Articular chondrocyte of knee joint (primary cell): ENCODE measurements around the gene TNNC2. TPM values are rescaled to one million over a fixed set of nuclear protein-coding genes. Genes with fewer than 3 reads are reported as not detected.

Experiments used
- small RNA-seq: library from RNA; depleted of rRNA; stranded (forward); fragments of <200 nt; gene quantifications from one replicate; pipeline ENCODE3, GENCODE V24; 2012
- total RNA-seq: library from RNA; depleted of rRNA; stranded (reverse); fragments of >200 nt; gene quantifications from 2 replicates; pipeline ENCODE4 v1.2.3, GENCODE V29; 2012

TNNC2 gene
- total RNA-seq = 0.39 and 1.4 TPM in 2 replicates

GRCh38 chr20:45827030-45827652, at the start of gene TNNC2:
Gene TNNC2, minus strand, starts transcription at chr20:45827312. Its CDS starts 64 bp downstream, at chr20:45827248.

DNA sequence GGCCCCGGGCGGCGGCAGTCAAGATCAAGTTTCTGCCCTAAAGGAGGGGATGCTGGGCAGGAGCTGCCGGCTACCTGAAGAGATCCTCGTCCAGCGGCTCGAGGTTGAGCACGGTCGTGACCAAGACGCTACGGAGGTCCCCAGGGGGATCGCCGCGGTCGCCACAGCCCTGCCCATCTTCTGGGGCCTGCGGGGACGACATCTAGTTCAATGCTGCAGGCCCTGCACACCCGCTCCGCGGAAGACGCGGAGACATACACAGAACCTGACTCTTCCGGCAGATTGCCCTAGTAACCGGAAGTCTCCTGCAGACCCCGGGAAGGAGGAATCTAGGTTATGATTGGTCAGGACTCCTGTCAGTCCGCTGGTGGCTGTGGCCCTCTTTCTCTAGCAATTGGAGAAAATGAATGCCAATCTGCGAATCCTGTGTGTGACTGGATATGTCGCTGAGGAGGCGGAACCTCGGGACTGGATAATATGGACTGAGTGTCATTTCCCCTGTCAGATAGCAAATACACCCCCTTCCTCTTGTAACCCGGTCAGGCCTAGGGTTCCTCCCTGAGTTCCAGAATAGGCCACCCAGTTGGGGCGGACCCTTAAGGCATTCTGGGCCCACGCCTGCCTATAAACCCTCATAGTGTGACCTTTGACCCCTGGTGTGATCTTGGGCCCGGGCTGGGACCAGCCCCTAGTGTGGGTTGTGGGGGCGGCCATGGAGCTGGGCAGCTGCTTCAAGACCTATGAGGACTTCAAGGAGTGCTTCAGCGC, 30.2 kb upstream of the TNNC2 start, which contains the start of the genes ACOT8 and ZSWIM3:
ACOT8 (minus strand) TSS at position 279 of the 768 bp plus-strand sequence; CDS start at position 202, 77 bp downstream.
ZSWIM3 (plus strand) TSS at position 501 of the 768 bp plus-strand sequence; CDS start at position 713, 212 bp downstream.

GRCh38 chr20:45833030-45833882, 6.1 kb upstream of the TNNC2 start, which contains the start of gene SNX21:
Gene SNX21, plus strand, starts transcription at chr20:45833799. Its CDS starts 121 bp downstream, at chr20:45833920.

GRCh38 chr20:45812157-45813005, 14.7 kb downstream of the TNNC2 start, which contains the start of gene UBE2C:
Gene UBE2C, plus strand, starts transcription at chr20:45812644. Its CDS starts 52 bp downstream, at chr20:45812696.

Small RNA genes lying within 50 kb of the gene (small RNA-seq; reads per million reads assigned to genes)
- gene RNU6ATAC38P = not detected

Other genes starting within 250 kb of the TNNC2 start
- not detected in 2 replicates for gene WFDC8, start 248.0 kb downstream of the TNNC2 start, total RNA-seq
- gene WFDC10A, start 197.6 kb downstream of the TNNC2 start, total RNA-seq = not detected in 2 replicates
- not detected in 2 replicates for gene WFDC9, start 196.0 kb downstream of the TNNC2 start, total RNA-seq
- not detected in 2 replicates for gene WFDC11, start 157.1 kb downstream of the TNNC2 start, total RNA-seq
- gene WFDC13, start 125.3 kb downstream of the TNNC2 start, total RNA-seq = not detected in 2 replicates
- gene WFDC10B, start 122.3 kb downstream of the TNNC2 start, total RNA-seq = not detected in 2 replicates
- not detected in 2 replicates for gene SPINT4, start 105.0 kb downstream of the TNNC2 start, total RNA-seq
- 0.76 and 1.4 TPM in 2 replicates for gene WFDC3, start 35.4 kb downstream of the TNNC2 start, total RNA-seq
- 20.6 and 22.6 TPM in 2 replicates for gene DNTTIP1, start 35.4 kb downstream of the TNNC2 start, total RNA-seq
- 17.1 and 17.3 TPM in 2 replicates for gene UBE2C, start 14.7 kb downstream of the TNNC2 start, total RNA-seq
- gene SNX21, start 6.5 kb upstream of the TNNC2 start, total RNA-seq = 105 TPM in 2 replicates
- gene ACOT8, start 30.1 kb upstream of the TNNC2 start, total RNA-seq = 25.4 and 25.5 TPM in 2 replicates
- gene ZSWIM3, start 30.3 kb upstream of the TNNC2 start, total RNA-seq = 7.2 and 9.6 TPM in 2 replicates
- gene ZSWIM1, start 53.9 kb upstream of the TNNC2 start, total RNA-seq = 8.4 and 9.6 TPM in 2 replicates
- 0.76 and 1.6 TPM in 2 replicates for gene SPATA25, start 60.3 kb upstream of the TNNC2 start, total RNA-seq
- 2.7 and 4.8 TPM in 2 replicates for gene NEURL2, start 63.9 kb upstream of the TNNC2 start, total RNA-seq
- 116 and 145 TPM in 2 replicates for gene CTSA, start 64.0 kb upstream of the TNNC2 start, total RNA-seq
- 17.5 and 18.3 TPM in 2 replicates for gene PLTP, start 84.8 kb upstream of the TNNC2 start, total RNA-seq
- 11.6 and 14.0 TPM in 2 replicates for gene PCIF1, start 107.4 kb upstream of the TNNC2 start, total RNA-seq
- gene ZNF335, start 144.9 kb upstream of the TNNC2 start, total RNA-seq = 19.5 and 20.2 TPM in 2 replicates
- gene MMP9, start 181.6 kb upstream of the TNNC2 start, total RNA-seq = under 0.01 and 0.52 TPM in 2 replicates
- gene SLC12A5, start 201.9 kb upstream of the TNNC2 start, total RNA-seq = under 0.01 TPM in 2 replicates